HG02759 (cell line): ENCODE results near the gene MAP1LC3C.
"Not testable (repeated sequence)": the region's sequence is repeated elsewhere in the genome, so short reads cannot be mapped to it uniquely, and the experiment has no call there.

Source experiments
- ATAC-seq: cut with Tn5 transposase; IDR thresholded peaks from one replicate; pipeline ENCODE4 v1.9.1; 2021; ENCODE audit warnings: mild to moderate bottlenecking, moderate library complexity; ENCODE audit not compliant: unreplicated experiment

MAP1LC3C gene

GRCh38 chr1:241994171-241994570, 4.7 kb downstream of the MAP1LC3C start:
- ATAC-seq, result no peak

DNA sequence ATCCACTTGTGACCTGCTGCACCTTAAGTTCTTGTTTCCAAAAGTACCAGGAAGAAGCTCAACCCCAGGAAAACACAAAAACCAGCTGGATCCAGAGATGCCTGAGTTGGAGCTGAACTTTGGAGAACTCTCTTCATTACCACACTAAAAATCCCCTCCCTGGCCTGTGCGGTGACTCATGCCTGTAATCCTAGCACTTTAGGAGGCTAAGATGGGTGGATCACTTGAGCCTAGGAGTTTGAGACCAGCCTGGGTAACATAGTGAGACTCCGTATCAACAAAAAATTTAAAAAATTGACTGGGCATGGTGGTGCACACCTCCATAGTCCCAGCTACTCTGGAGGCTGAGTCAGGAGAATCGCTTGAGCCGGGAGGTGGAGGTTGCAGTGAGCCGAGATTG, 6.2 kb downstream of the MAP1LC3C start:
- no peak for ATAC-seq

- no peak for ATAC-seq
Observed at GRCh38 chr1:241990040-241990439, 8.9 kb downstream of the MAP1LC3C start.

DNA sequence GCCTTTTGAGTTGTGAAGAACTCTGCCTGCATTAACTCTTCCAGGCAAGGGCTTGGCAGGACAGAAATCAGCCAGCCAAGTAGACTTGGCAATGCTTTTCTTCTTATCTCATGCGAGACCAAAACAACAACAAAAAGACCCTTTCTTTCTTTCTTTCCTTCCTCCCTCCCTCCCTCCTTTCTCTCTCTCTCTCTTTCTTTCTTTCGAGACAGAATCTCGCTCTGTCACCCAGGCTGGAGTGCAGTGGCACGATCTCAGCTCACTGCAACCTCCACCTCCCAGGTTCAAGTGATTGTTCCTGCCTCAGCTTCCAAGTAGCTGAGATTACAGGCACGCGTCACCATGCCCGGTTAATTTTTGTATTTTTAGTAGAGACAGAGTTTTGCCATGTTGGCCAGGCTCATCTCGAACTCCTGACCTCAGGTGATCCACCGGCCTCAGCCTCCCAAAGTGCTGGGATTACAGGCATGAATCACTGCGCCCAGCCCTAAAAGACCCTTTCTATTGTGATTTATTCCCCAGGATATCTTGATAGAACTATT, 10.4 kb downstream of the MAP1LC3C start:
- not testable (repeated sequence) for ATAC-seq

GRCh38 chr1:241985787-241986186, 13.1 kb downstream of the MAP1LC3C start:
- ATAC-seq, result no peak

DNA sequence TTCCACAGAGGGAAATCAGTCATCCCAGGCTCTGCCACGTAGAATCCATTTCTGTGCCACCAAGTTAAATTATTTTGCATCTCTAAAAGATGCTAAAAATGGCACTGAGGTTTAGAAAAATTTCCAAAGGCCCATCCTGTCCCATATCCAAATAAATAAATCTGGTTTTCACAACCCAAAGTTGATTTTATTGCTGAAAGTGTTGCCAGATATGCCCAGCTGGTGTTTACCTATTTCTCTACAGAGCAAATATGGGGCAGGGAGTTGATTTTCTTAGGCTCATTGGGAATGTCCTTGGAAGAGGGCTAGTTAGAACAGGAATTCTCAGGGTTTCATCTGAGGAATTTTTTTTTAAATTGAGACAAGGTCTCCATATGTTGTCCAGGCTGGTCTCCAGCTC, 19.0 kb downstream of the MAP1LC3C start:
- no peak for ATAC-seq

- no peak for ATAC-seq
Observed at GRCh38 chr1:241979071-241979470, 19.8 kb downstream of the MAP1LC3C start.

- ATAC-seq, result no peak
Observed at GRCh38 chr1:241976229-241976628, 22.7 kb downstream of the MAP1LC3C start.

GRCh38 chr1:241972703-241973369, 26.1 kb downstream of the MAP1LC3C start:
- ATAC-seq, result no peak

- ATAC-seq, result no peak
Observed at GRCh38 chr1:241968611-241969010, 30.3 kb downstream of the MAP1LC3C start.

DNA sequence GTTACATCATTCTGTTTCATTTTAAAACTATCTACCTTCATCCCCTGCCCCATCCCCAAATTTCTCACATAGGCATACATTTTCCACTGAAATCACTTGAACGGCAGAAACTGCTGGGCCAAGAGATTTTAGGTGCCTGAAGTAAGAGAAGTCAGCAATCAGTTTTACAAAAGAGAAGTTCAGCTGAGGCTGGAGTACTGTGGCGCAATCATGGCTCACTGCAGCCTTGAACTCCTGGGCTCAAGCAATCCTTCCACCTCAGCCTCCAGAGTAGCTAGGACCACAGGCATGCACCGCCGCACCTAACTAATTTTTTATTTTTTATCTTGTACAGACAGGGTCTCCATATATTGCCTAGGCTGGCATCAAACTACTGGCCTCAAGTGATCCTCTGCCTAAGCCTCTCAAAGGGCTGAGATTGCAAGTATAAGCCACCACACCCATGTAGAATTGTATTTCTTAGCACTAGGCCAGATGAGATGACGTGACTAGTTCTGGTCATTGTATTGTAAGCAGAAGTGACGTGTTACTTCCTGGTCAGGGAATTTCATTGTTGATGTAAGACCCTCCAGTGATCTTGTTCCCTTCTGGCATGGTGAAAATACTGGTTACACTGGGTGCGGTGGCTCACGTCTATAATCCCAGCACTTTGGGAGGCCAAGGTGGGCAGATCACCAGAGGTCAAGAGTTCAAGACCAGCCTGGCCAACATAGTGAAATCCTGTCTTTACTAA, 34.2 kb downstream of the MAP1LC3C start:
- no peak for ATAC-seq

DNA sequence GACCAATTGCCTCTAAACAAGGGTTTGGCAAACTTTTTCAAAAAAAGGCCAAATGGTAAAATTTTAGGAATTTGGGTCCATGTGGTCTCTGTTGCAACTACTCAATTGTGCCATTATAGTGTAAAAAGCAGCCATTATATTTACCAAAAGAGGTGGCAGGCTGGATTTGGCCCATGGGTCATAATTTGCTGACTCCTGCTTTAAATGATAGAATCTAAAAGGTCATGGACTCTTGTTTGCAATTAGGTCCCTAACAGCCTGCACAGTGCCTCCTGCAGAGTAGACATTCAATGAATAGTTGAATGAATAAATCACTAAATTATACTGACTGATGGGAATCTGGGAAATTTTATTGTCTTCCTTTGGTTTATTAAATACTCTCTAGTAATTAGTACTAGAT, 35.2 kb downstream of the MAP1LC3C start:
- ATAC-seq, result no peak

DNA sequence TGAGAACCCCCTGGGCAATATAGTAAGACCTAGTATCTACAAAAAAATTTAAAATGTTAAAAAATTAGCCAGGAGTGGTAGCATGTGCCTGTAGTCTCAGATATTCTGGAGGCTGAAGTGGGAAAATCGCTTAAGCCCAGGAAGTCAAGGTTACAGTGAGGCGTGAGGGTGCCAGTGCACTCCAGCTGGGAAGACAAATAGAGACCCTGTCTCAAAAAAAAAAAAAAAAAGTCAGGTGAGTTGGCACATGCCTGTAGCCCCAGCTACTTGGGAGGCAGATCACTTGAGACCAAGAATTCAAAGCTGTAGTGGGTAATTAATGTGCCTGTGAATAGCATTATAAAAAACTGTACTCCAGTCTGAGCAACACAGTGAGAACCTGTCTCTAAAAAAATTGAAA, 36.7 kb downstream of the MAP1LC3C start:
- ATAC-seq, result no peak

DNA sequence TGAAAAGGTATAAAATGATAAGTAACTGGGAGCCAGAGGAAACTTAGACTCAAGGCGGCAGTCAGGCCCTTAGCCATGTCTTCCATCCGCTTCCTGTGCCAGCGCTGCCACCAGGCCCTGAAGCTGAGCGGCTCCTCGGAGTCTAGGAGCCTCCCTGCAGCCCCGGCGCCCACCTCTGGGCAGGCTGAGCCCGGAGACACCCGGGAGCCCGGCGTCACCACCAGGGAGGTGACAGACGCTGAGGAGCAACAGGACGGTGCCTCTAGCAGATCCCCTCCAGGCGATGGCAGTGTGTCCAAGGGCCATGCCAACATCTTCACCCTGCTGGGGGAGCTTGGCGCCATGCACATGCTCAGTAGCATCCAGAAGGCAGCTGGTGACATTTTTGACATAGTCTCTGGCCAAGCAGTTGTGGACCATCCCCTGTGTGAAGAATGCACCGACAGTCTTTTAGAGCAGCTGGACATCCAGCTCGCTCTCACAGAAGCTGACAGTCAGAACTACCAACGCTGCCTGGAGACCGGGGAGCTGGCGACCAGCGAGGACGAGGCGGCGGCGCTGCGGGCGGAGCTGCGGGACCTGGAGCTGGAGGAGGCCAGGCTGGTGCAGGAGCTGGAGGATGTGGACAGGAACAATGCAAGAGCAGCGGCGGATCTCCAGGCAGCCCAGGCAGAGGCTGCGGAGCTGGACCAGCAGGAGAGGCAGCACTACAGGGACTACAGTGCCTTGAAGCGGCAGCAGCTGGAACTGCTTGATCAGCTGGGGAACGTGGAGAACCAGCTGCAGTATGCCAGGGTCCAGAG, 41.0 kb downstream of the MAP1LC3C start, which contains the start of gene BECN2:
TSS of gene BECN2 (plus strand) at position 76 of the 803 bp plus-strand sequence. CDS start at position 76, 0 bp downstream.
- ATAC-seq, result no peak

GRCh38 chr1:241950390-241950789, 48.5 kb downstream of the MAP1LC3C start:
- no peak for ATAC-seq

DNA sequence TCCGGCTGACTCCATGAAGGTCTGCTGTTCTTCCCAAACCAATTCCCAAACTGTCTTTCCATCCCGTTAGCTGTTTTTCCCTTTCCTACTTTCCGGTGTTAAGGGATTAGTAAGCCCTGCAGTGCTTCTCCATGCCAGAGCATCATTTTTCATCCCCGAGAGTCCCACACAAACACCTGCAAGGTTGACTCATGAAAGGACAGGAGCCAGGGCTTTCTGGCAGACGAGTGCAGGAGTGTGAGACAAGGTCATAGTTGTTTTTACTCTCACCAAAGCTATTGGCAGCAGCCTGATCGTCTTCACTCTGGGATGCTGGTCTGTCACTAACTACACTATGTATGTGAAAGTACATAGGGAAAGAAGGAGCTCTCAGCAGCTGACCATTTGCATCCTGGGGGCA, 51.5 kb downstream of the MAP1LC3C start:
- no peak for ATAC-seq
